Thyroid gland (tissue), 4 donors: ENCODE measurements around the gene NXPE1. TPM values are rescaled to one million over a fixed set of nuclear protein-coding genes. Genes with fewer than 3 reads are reported as not detected.
"Not testable (repeated sequence)": the region's sequence is repeated elsewhere in the genome, so short reads cannot be mapped to it uniquely, and the experiment has no call there.

Experiments
- DNase-seq, 2 donors: peaks; one replicate each; pipeline ENCODE4 v3.0.0-alpha.2; 2019
- H3K27ac ChIP-seq, 3 donors: fragments of 200-600 bp; sonication (generic); 1 replicate in 2 of 3; 2 replicates in 1 of 3; pipeline ENCODE4 v1.5.1; 2016 to 2019; ENCODE audit warnings: mild to moderate bottlenecking in 1 of 3, moderate library complexity in 1 of 3
- H3K27me3 ChIP-seq: fragments of 200-600 bp; sonication (generic); one replicate; pipeline ENCODE4 v1.5.1; 2019
- H3K36me3 ChIP-seq, 2 donors: fragments of 200-600 bp; sonication (generic); one replicate each; pipeline ENCODE4 v1.5.1; 2016 to 2019
- H3K4me1 ChIP-seq, 2 donors: fragments of 200-600 bp; sonication (generic); one replicate each; pipeline ENCODE4 v1.5.1; 2017 to 2019
- H3K4me3 ChIP-seq, 3 donors: fragments of 200-600 bp; sonication (generic); replicated peaks in 1 of 3; 1 replicate in 2 of 3; 2 replicates in 1 of 3; pipeline ENCODE4 v1.5.1; 2016; ENCODE audit warnings: mild to moderate bottlenecking in 1 of 3
- H3K9me3 ChIP-seq: fragments of 200-600 bp; sonication (generic); one replicate; pipeline ENCODE4 v1.5.1; 2017
- CTCF ChIP-seq, 6 experiments: fragments of 200-600 bp in 3 of 6; fragments of 450-650 bp in 3 of 6; sonication (generic) in 3 of 6; IDR thresholded peaks; one replicate each; pipeline ENCODE4 v1.5.1; 2016 to 2019; ENCODE audit warnings: antibody characterized with exemption in 6 of 6, mild to moderate bottlenecking in 2 of 6, inconsistent platforms in 1 of 6, moderate library complexity in 1 of 6
- POLR2A ChIP-seq, 2 donors: fragments of 450-650 bp; IDR thresholded peaks; one replicate each; pipeline ENCODE4 v1.6.1; 2017; ENCODE audit warnings: antibody characterized with exemption in 2 of 2, mild to moderate bottlenecking in 2 of 2, moderate library complexity in 1 of 2
- WGBS, 2 donors: methylation state at CpG; one replicate each; pipeline ENCODE4 v1.1.5; 2017; 5-methylcytosine and 5-hydroxymethylcytosine counted together
- intact Hi-C: fragments of 100-400 bp; cut with DNase I; formaldehyde crosslinking; loops from one replicate; pipeline ENCODE4 v1.15.1; 2023
- total RNA-seq, 4 donors: library from RNA; depleted of rRNA; stranded (reverse); fragments of >200 nt; gene quantifications; one replicate each; pipeline ENCODE4 v1.2.3, GENCODE V29; 2016

Gene NXPE1
- total RNA-seq, 4 donors from 2014 or later = not detected

GRCh38 chr11:114606003-114606801 is 46.5 kb upstream of the NXPE1 start:
- Histone ChIP-seq H3K4me1 (no peaks in the 10 kb centered on the region), H3K27me3 (no peaks in the 10 kb centered on the region), H3K4me3 (no peak overlapping the region), H3K9me3 (no peaks in the 10 kb centered on the region), H3K36me3 (no peaks in the 10 kb centered on the region), H3K27ac (no peak overlapping the region)
- WGBS, 2 donors = 87 to 89% methylated on average over 9 of the region's 9 CpGs
- DNase-seq = no peak
- intact Hi-C loops = no loop called here
- TF ChIP-seq POLR2A (IDR thresholded peaks at IDR 0.05) (no peak), CTCF (IDR thresholded peaks at IDR 0.05) (no peak)

GRCh38 chr11:114605370-114605769 is 45.7 kb upstream of the NXPE1 start:
- WGBS, 2 donors = 90 to 92% methylated on average over 10 of the region's 10 CpGs
- Histone ChIP-seq H3K27ac (no peak overlapping the region), H3K4me1 (no peaks in the 10 kb centered on the region), H3K36me3 (no peaks in the 10 kb centered on the region), H3K27me3 (no peaks in the 10 kb centered on the region), H3K9me3 (no peaks in the 10 kb centered on the region), H3K4me3 (no peak overlapping the region)
- intact Hi-C loops = no loop called here
- no peak for DNase-seq
- TF ChIP-seq POLR2A (IDR thresholded peaks at IDR 0.05) (no peak), CTCF (IDR thresholded peaks at IDR 0.05) (no peak)

GRCh38 chr11:114604886-114605285 is 45.2 kb upstream of the NXPE1 start:
- no peak for TF ChIP-seq CTCF (IDR thresholded peaks at IDR 0.05)
- TF ChIP-seq POLR2A (IDR thresholded peaks at IDR 0.05) = no peak
- Histone ChIP-seq H3K27ac (no peak overlapping the region), H3K9me3 (no peaks in the 10 kb centered on the region), H3K27me3 (no peaks in the 10 kb centered on the region), H3K4me1 (no peaks in the 10 kb centered on the region), H3K4me3 (no peak overlapping the region), H3K36me3 (no peaks in the 10 kb centered on the region)
- WGBS, 2 donors = 70 to 81% methylated on average over 5 of the region's 5 CpGs
- intact Hi-C loops = no loop called here
- no peak for DNase-seq

GRCh38 chr11:114604179-114604813 is 44.6 kb upstream of the NXPE1 start:
- no peak for DNase-seq
- intact Hi-C loops = no loop called here
- WGBS, 2 donors = 86% methylated on average over 13 of the region's 13 CpGs

GRCh38 chr11:114603151-114603550 is 43.5 kb upstream of the NXPE1 start:
- 88 to 89% methylated on average over 7 of the region's 7 CpGs for WGBS, 2 donors
- H3K36me3 ChIP-seq, H3K27ac ChIP-seq, H3K9me3 ChIP-seq, intact Hi-C loops, H3K4me3 ChIP-seq, H3K4me1 ChIP-seq, H3K27me3 ChIP-seq, DNase-seq: not testable (repeated sequence)

More at GRCh38 chr11:114604179-114604813, 44.6 kb upstream of the NXPE1 start:
- no peaks in the 10 kb centered on the region for H3K4me1 ChIP-seq
- no peaks in the 10 kb centered on the region for H3K9me3 ChIP-seq
- H3K27ac ChIP-seq = no peak overlapping the region
- H3K36me3 ChIP-seq = no peaks in the 10 kb centered on the region
- no peak for TF ChIP-seq CTCF (IDR thresholded peaks at IDR 0.05)
- TF ChIP-seq POLR2A (IDR thresholded peaks at IDR 0.05) = no peak
- no peaks in the 10 kb centered on the region for H3K27me3 ChIP-seq
- no peak overlapping the region for H3K4me3 ChIP-seq
